HG03045 (cell line): Measurements from ENCODE around the gene CEBPG.

ENCODE experiments used
- ATAC-seq: cut with Tn5 transposase; IDR thresholded peaks from one replicate; pipeline ENCODE4 v1.9.1; 2021; ENCODE audit warnings: mild to moderate bottlenecking, moderate library complexity; ENCODE audit not compliant: unreplicated experiment

Gene CEBPG

GRCh38 chr19:33381101-33381500 lies 7.6 kb downstream of the CEBPG start:
- ATAC-seq = no peak

- no peak for ATAC-seq
Observed at GRCh38 chr19:33382006-33382405, 8.5 kb downstream of the CEBPG start.

- no peak for ATAC-seq
Observed at GRCh38 chr19:33382982-33383381, 9.5 kb downstream of the CEBPG start.

GRCh38 chr19:33383720-33384292 lies 10.3 kb downstream of the CEBPG start:
- no peak for ATAC-seq

GRCh38 chr19:33384983-33385382 lies 11.5 kb downstream of the CEBPG start:
- no peak for ATAC-seq

- no peak for ATAC-seq
Observed at GRCh38 chr19:33385956-33386355, 12.4 kb downstream of the CEBPG start.

GRCh38 chr19:33386361-33386858 lies 12.9 kb downstream of the CEBPG start:
- no peak for ATAC-seq

GRCh38 chr19:33387351-33388230 lies 14.1 kb downstream of the CEBPG start:
- no peak for ATAC-seq

- ATAC-seq = no peak
Observed at GRCh38 chr19:33388231-33388724, 14.8 kb downstream of the CEBPG start.

- ATAC-seq = no peak
Observed at GRCh38 chr19:33388725-33389420, 15.4 kb downstream of the CEBPG start.

GRCh38 chr19:33389421-33390100 lies 16.1 kb downstream of the CEBPG start:
- no peak for ATAC-seq

GRCh38 chr19:33390101-33390907 lies 16.8 kb downstream of the CEBPG start:
- ATAC-seq = no peak

- no peak for ATAC-seq
Observed at GRCh38 chr19:33390908-33391630, 17.6 kb downstream of the CEBPG start.

GRCh38 chr19:33391631-33392249 lies 18.2 kb downstream of the CEBPG start:
- no peak for ATAC-seq

- ATAC-seq = no peak
Observed at GRCh38 chr19:33392341-33393285, 19.1 kb downstream of the CEBPG start.

GRCh38 chr19:33393286-33394005 lies 19.9 kb downstream of the CEBPG start:
- ATAC-seq = no peak

GRCh38 chr19:33394006-33394722 lies 20.7 kb downstream of the CEBPG start:
- no peak for ATAC-seq
